Liver (tissue), 9 donors: Measurements from ENCODE around the gene FSIP1. TPM values are rescaled to one million over a fixed set of nuclear protein-coding genes. Genes with fewer than 3 reads are reported as not detected.

Source experiments
- DNase-seq: peaks from one replicate; pipeline ENCODE4 v3.0.0-alpha.2; 2017; ENCODE audit warnings: low spot score
- H3K27ac ChIP-seq, 2 donors: one replicate each; pipeline ENCODE4 v1.7.0; 2013; ENCODE audit warnings: inconsistent platforms in 2 of 2, low read length in 2 of 2, control low read depth in 1 of 2, low read depth in 1 of 2, mild to moderate bottlenecking in 1 of 2
- H3K27me3 ChIP-seq, 4 donors: one replicate each; pipeline versions ENCODE4 v1.6.1 to v1.7.0; 2013; ENCODE audit warnings: low read length in 3 of 4, inconsistent platforms in 1 of 4, mild to moderate bottlenecking in 1 of 4, moderate library complexity in 1 of 4; ENCODE audit not compliant: control insufficient read depth in 4 of 4, insufficient read depth in 4 of 4
- H3K36me3 ChIP-seq, 4 donors: one replicate each; pipeline versions ENCODE4 v1.6.1 to v1.7.0; 2013; ENCODE audit warnings: low read length in 3 of 4, mild to moderate bottlenecking in 3 of 4, low read depth in 1 of 4, moderate library complexity in 1 of 4; ENCODE audit not compliant: control insufficient read depth in 4 of 4, insufficient read depth in 3 of 4
- H3K4me1 ChIP-seq, 4 donors: one replicate each; pipeline versions ENCODE4 v1.6.1 to v1.7.0; 2013; ENCODE audit warnings: low read length in 3 of 4, mild to moderate bottlenecking in 3 of 4, moderate library complexity in 1 of 4; ENCODE audit not compliant: control insufficient read depth in 4 of 4, insufficient read depth in 4 of 4
- H3K4me3 ChIP-seq, 3 donors: one replicate each; pipeline versions ENCODE4 v1.6.1 to v1.7.0; 2013; ENCODE audit warnings: low read length in 3 of 3, control low read depth in 1 of 3, low read depth in 1 of 3, mild to moderate bottlenecking in 1 of 3
- H3K9ac ChIP-seq, 2 donors: one replicate each; pipeline ENCODE4 v1.7.0; 2013; ENCODE audit warnings: low read length in 2 of 2, mild to moderate bottlenecking in 2 of 2, moderate library complexity in 2 of 2, control low read depth in 1 of 2, low read depth in 1 of 2
- H3K9me3 ChIP-seq, 4 donors: one replicate each; pipeline versions ENCODE4 v1.6.1 to v1.7.0; 2013; ENCODE audit warnings: low read length in 3 of 4; ENCODE audit not compliant: control insufficient read depth in 4 of 4
- EGR1 ChIP-seq, 2 donors: IDR thresholded peaks; 2 replicates each; pipeline ENCODE4 v1.6.1; 2016 to 2018; ENCODE audit warnings: antibody characterized with exemption in 2 of 2, low read depth in 2 of 2
- GABPA ChIP-seq, 2 donors: IDR thresholded peaks in 1 of 2; conservative IDR thresholded peaks in 1 of 2; 2 replicates each; pipeline ENCODE4 v1.6.1; 2016; ENCODE audit warnings: antibody characterized with exemption in 2 of 2, mild to moderate bottlenecking in 1 of 2, moderate library complexity in 1 of 2
- JUND ChIP-seq, 2 donors: IDR thresholded peaks; 2 replicates each; pipeline ENCODE4 v1.6.1; 2016; ENCODE audit warnings: antibody characterized with exemption in 2 of 2
- NR2F2 ChIP-seq: IDR thresholded peaks from 2 replicates; pipeline ENCODE4 v1.6.1; 2016; ENCODE audit warnings: antibody characterized with exemption
- RXRA ChIP-seq, 2 donors: IDR thresholded peaks; 2 replicates each; pipeline ENCODE4 v1.6.1; 2017 to 2018; ENCODE audit warnings: antibody characterized with exemption in 2 of 2, mild to moderate bottlenecking in 1 of 2
- SP1 ChIP-seq: IDR thresholded peaks from 2 replicates; pipeline ENCODE4 v1.6.1; 2018; ENCODE audit warnings: antibody characterized with exemption, mild to moderate bottlenecking
- TAF1 ChIP-seq: conservative IDR thresholded peaks from 2 replicates; pipeline ENCODE4 v1.6.1; 2016; ENCODE audit warnings: antibody characterized with exemption, mild to moderate bottlenecking
- WGBS: extraction: QIAGEN DNeasy Blood & Tissue Kit; methylation state at CpG from one replicate; pipeline ENCODE4 v1.1.7; 2013; 5-methylcytosine and 5-hydroxymethylcytosine counted together
- polyA plus RNA-seq, 2 donors: library from polyadenylated mRNA; stranded (reverse) in 1 of 2; unstranded in 1 of 2; fragments of 200-250 nt in 1 of 2; fragments of >200 nt in 1 of 2; fragmentation: Nextera tagmentation in 1 of 2; extraction: Ambion mirVana in 1 of 2; gene quantifications; one replicate each; pipeline versions ENCODE4 v1.2.1 to v1.2.3, GENCODE V29; 2013 to 2015
- total RNA-seq, 2 donors: library from RNA; depleted of rRNA; stranded (reverse); fragments of >200 nt; gene quantifications; one replicate each; pipeline ENCODE4 v1.2.3, GENCODE V29; 2014
- TF ChIP-seq, protein P1 (sequence below): IDR thresholded peaks from 2 replicates; pipeline ENCODE4 v1.6.1; 2016; ENCODE audit warnings: antibody characterized with exemption
- TF ChIP-seq, protein P2 (sequence below): IDR thresholded peaks from 2 replicates; pipeline ENCODE4 v1.6.1; 2016; ENCODE audit warnings: antibody characterized with exemption
- TF ChIP-seq, protein P3 (sequence below): IDR thresholded peaks from 2 replicates; pipeline ENCODE4 v1.6.1; 2016; ENCODE audit warnings: antibody characterized with exemption
- TF ChIP-seq, protein P4 (sequence below): IDR thresholded peaks from 2 replicates; pipeline ENCODE4 v1.6.1; 2016; ENCODE audit warnings: antibody characterized with exemption, mild to moderate bottlenecking
- TF ChIP-seq, protein P5 (sequence below): fragments of 150-350 bp; IDR thresholded peaks from 2 replicates; pipeline ENCODE4 v1.5.1; 2017; ENCODE audit warnings: improper control_type of control experiment, low read depth, low read length; ENCODE audit not compliant: missing input control
- donor health status: healthy.
- donor health status: healthy.
- donor health status: healthy.
- donor health status: healthy.
- donor health status: healthy.

The FSIP1 gene
- total and polyA plus RNA-seq, 4 donors, result 0.05 to 0.29 (median 0.13) TPM

DNA sequence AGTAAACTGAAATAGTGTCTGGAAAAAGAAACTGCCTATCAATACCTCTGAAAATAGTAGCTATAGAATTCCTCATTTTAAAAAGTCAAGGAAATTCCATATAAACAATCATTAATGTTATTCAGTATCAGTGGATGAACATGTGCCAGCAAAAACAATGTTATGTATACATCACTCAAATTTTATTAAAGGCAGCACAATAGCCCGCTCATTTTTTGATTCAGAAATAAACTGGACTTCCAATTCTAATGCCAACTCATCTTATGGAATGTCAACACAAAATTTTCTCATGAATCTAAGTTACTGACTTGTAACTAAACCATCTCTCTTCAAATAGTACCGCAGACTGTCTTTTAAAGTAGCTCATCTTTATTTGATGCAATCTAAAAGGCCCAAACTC, 182.8 kb downstream of the FSIP1 start:
- H3K36me3 ChIP-seq, result peaks cover 0 to 11% (median 4%) of the 10 kb centered on the region in 4 donors
- WGBS, result 94% methylated on average over 2 of the region's 2 CpGs
- TF ChIP-seq, protein P1, sequence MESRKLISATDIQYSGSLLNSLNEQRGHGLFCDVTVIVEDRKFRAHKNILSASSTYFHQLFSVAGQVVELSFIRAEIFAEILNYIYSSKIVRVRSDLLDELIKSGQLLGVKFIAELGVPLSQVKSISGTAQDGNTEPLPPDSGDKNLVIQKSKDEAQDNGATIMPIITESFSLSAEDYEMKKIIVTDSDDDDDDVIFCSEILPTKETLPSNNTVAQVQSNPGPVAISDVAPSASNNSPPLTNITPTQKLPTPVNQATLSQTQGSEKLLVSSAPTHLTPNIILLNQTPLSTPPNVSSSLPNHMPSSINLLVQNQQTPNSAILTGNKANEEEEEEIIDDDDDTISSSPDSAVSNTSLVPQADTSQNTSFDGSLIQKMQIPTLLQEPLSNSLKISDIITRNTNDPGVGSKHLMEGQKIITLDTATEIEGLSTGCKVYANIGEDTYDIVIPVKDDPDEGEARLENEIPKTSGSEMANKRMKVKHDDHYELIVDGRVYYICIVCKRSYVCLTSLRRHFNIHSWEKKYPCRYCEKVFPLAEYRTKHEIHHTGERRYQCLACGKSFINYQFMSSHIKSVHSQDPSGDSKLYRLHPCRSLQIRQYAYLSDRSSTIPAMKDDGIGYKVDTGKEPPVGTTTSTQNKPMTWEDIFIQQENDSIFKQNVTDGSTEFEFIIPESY, result no peak
- no peak for TF ChIP-seq RXRA (IDR thresholded peaks at IDR 0.05)
- TF ChIP-seq, protein P2, sequence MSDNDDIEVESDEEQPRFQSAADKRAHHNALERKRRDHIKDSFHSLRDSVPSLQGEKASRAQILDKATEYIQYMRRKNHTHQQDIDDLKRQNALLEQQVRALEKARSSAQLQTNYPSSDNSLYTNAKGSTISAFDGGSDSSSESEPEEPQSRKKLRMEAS, result no peak
- no peak for TF ChIP-seq JUND (IDR thresholded peaks at IDR 0.05)
- TF ChIP-seq, protein P3, sequence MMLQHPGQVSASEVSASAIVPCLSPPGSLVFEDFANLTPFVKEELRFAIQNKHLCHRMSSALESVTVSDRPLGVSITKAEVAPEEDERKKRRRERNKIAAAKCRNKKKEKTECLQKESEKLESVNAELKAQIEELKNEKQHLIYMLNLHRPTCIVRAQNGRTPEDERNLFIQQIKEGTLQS, result no peak
- TF ChIP-seq GABPA (IDR thresholded peaks at IDR 0.05 in 1 of 2, conservative IDR thresholded peaks at IDR 0.05 in 1 of 2), result no peak
- TF ChIP-seq EGR1 (IDR thresholded peaks at IDR 0.05; ENCODE audit: low read depth in 2 of 2), result no peak
- TF ChIP-seq TAF1, result no peak
- TF ChIP-seq, protein P4, sequence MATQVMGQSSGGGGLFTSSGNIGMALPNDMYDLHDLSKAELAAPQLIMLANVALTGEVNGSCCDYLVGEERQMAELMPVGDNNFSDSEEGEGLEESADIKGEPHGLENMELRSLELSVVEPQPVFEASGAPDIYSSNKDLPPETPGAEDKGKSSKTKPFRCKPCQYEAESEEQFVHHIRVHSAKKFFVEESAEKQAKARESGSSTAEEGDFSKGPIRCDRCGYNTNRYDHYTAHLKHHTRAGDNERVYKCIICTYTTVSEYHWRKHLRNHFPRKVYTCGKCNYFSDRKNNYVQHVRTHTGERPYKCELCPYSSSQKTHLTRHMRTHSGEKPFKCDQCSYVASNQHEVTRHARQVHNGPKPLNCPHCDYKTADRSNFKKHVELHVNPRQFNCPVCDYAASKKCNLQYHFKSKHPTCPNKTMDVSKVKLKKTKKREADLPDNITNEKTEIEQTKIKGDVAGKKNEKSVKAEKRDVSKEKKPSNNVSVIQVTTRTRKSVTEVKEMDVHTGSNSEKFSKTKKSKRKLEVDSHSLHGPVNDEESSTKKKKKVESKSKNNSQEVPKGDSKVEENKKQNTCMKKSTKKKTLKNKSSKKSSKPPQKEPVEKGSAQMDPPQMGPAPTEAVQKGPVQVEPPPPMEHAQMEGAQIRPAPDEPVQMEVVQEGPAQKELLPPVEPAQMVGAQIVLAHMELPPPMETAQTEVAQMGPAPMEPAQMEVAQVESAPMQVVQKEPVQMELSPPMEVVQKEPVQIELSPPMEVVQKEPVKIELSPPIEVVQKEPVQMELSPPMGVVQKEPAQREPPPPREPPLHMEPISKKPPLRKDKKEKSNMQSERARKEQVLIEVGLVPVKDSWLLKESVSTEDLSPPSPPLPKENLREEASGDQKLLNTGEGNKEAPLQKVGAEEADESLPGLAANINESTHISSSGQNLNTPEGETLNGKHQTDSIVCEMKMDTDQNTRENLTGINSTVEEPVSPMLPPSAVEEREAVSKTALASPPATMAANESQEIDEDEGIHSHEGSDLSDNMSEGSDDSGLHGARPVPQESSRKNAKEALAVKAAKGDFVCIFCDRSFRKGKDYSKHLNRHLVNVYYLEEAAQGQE, result no peak
- no peak for TF ChIP-seq NR2F2
- TF ChIP-seq SP1, result no peak
- TF ChIP-seq, protein P5, sequence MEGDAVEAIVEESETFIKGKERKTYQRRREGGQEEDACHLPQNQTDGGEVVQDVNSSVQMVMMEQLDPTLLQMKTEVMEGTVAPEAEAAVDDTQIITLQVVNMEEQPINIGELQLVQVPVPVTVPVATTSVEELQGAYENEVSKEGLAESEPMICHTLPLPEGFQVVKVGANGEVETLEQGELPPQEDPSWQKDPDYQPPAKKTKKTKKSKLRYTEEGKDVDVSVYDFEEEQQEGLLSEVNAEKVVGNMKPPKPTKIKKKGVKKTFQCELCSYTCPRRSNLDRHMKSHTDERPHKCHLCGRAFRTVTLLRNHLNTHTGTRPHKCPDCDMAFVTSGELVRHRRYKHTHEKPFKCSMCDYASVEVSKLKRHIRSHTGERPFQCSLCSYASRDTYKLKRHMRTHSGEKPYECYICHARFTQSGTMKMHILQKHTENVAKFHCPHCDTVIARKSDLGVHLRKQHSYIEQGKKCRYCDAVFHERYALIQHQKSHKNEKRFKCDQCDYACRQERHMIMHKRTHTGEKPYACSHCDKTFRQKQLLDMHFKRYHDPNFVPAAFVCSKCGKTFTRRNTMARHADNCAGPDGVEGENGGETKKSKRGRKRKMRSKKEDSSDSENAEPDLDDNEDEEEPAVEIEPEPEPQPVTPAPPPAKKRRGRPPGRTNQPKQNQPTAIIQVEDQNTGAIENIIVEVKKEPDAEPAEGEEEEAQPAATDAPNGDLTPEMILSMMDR, result no peak
- no peak overlapping the region for H3K27ac ChIP-seq
- H3K27me3 ChIP-seq, result no peaks in the 10 kb centered on the region
- H3K4me1 ChIP-seq, result no peaks in the 10 kb centered on the region
- H3K9me3 ChIP-seq, result no peaks in the 10 kb centered on the region
- no peak overlapping the region for H3K9ac ChIP-seq
- DNase-seq, result no peak
- no peak overlapping the region for H3K4me3 ChIP-seq

DNA sequence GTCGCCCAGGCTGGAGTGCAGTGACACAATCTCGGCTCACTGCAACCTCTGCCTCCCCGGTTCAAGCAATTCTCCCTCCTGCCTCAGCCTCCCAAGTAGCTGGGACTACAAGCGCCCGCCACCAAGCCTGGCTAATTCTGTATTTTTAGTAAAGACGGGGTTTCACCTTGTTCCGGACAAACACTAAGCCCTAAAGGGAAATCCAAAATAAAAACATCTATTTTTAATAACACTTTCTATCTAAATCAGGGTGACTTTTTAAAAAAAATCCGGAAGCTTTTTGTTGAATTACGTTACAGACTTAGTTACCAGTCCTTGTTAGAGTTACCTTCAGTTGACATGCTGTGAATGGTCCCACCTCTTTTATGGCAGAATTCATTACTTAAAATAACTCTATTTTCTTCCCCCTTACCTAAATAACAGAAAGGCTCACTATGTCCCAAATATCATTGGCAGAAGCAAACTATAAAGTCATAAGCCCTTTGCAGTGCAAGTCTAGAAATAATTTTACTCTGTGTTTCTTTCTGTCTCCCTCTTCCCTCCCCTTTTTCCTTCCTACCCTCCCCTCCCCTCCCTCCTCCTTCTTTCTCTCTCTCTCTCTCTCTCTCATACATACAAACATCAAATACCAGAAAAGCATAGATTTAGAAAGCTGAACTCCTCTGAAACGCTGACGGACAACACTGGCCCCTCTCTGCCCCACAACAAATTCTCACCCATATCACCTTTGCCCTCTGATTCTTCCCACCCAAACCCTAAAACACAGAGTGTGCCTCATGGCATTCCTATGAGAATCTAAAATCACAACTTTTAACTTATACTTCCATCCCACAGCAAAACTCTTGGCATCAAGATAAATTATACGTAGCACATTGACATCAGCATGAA, 183.4 kb downstream of the FSIP1 start:
- DNase-seq, result no peak
- 80% methylated on average over 12 of the region's 12 CpGs for WGBS
- H3K9ac ChIP-seq, result no peak overlapping the region
- H3K36me3 ChIP-seq, result peaks cover 0 to 18% (median 6%) of the 10 kb centered on the region in 4 donors
- H3K27ac ChIP-seq, result no peak overlapping the region
- no peaks in the 10 kb centered on the region for H3K4me1 ChIP-seq
- no peaks in the 10 kb centered on the region for H3K9me3 ChIP-seq
- TF ChIP-seq, protein P1, result no peak
- TF ChIP-seq RXRA (IDR thresholded peaks at IDR 0.05), result no peak
- no peak overlapping the region for H3K4me3 ChIP-seq
- no peaks in the 10 kb centered on the region for H3K27me3 ChIP-seq
